HepG2 (cell line): ENCODE data around the gene TMEM9. TPM values are rescaled to one million over a fixed set of nuclear protein-coding genes. Genes with fewer than 3 reads are reported as not detected.

ENCODE experiments used
- ATAC-seq: fragments of 200-7000 bp; cut with Tn5 transposase; 3 replicates; pipeline ENCODE4 v1.9.1; 2020; ENCODE audit warnings: mild to moderate bottlenecking, moderate library complexity
- BruUV-seq: library from RNA; stranded (reverse); fragments of 400-500 nt; replicated peaks from 2 replicates; lab custom pipeline; 2021; lab: Mats Ljungman, UMichigan
- CTCF ChIA-PET: fragments of 300-600 bp; formaldehyde crosslinking; extraction: SDS; loops from one replicate; lab custom pipeline; 2021; ENCODE audit warnings: low total read pairs, inconsistent platforms, low intra/inter-chr PET ratio; lab: Yijun Ruan, JAX
- POLR2A ChIA-PET: fragments of 350-600 bp; sonication (Branson Sonifier 250); formaldehyde crosslinking; loops from one replicate; lab custom pipeline; 2020; ENCODE audit warnings: antibody characterized with exemption, inconsistent platforms; lab: Yijun Ruan, JAX
- DNase-seq: peaks from one replicate; pipeline ENCODE4 v3.0.0-alpha.2; 2015; ENCODE audit warnings: low spot score
- FAIRE-seq: peaks from 3 replicates; lab custom pipeline; 2011; peaks lifted over from hg19 to GRCh38; lab: Jason Lieb, UNC
- H2AFZ ChIP-seq: one replicate; pipeline ENCODE4 v1.6.1; 2011; ENCODE audit warnings: low read length, inconsistent platforms
- H3K27ac ChIP-seq: fragments of 300-600 bp; 3 replicates; pipeline ENCODE4 v1.8.0; 2011; ENCODE audit warnings: mixed run types, mild to moderate bottlenecking, mixed read lengths, low read length, inconsistent platforms; ENCODE audit not compliant: insufficient read depth; ENCODE audit errors: extremely low read length
- H3K27me3 ChIP-seq, 2 experiments: fragments of 200-600 bp in 1 of 2; 2 replicates in 1 of 2; 3 replicates in 1 of 2; pipeline versions ENCODE4 v1.6.0 to v1.8.0; 2011; ENCODE audit warnings: low read length in 2 of 2, mild to moderate bottlenecking in 2 of 2, moderate library complexity in 2 of 2, inconsistent platforms in 1 of 2; ENCODE audit not compliant: insufficient read depth in 2 of 2, control insufficient read depth in 1 of 2
- H3K36me3 ChIP-seq, 2 experiments: fragments of 200-600 bp in 1 of 2; replicated peaks in 1 of 2; 2 replicates in 1 of 2; 3 replicates in 1 of 2; pipeline versions ENCODE4 v1.5.1 to v1.8.0; 2011; ENCODE audit warnings: low read length in 2 of 2, inconsistent platforms in 1 of 2; ENCODE audit not compliant: insufficient read depth in 2 of 2, control insufficient read depth in 1 of 2
- H3K4me1 ChIP-seq: 2 replicates; pipeline ENCODE4 v1.5.1; 2012; ENCODE audit warnings: low read length, inconsistent platforms; ENCODE audit not compliant: insufficient read depth
- H3K4me2 ChIP-seq: 2 replicates; pipeline ENCODE4 v1.6.0; 2011; ENCODE audit warnings: low read depth, low read length, inconsistent platforms
- H3K4me3 ChIP-seq, 3 experiments: fragments of 200-600 bp in 1 of 3; sonication (generic), shearing (Covaris generic) in 1 of 3; replicated peaks in 1 of 3; 2 replicates each; pipeline ENCODE4 v1.5.1; 2011 to 2016; ENCODE audit warnings: low read length in 3 of 3, inconsistent platforms in 2 of 3, low read depth in 2 of 3, mild to moderate bottlenecking in 2 of 3, control low read depth in 1 of 3, mixed read lengths in 1 of 3; ENCODE audit not compliant: insufficient read depth in 1 of 3
- H3K79me2 ChIP-seq: one replicate; pipeline ENCODE4 v1.6.1; 2011; ENCODE audit warnings: low read length, inconsistent platforms; ENCODE audit not compliant: insufficient read depth
- H3K9ac ChIP-seq: 2 replicates; pipeline ENCODE4 v1.6.0; 2011; ENCODE audit warnings: mild to moderate bottlenecking, low read depth, low read length, inconsistent platforms; ENCODE audit not compliant: insufficient read depth
- H3K9me3 ChIP-seq: 2 replicates; pipeline ENCODE4 v1.5.1; 2012; ENCODE audit warnings: mild to moderate bottlenecking, low read length
- H4K20me1 ChIP-seq: 2 replicates; pipeline ENCODE4 v1.6.0; 2011; ENCODE audit warnings: inconsistent platforms, mild to moderate bottlenecking, low read length, moderate library complexity; ENCODE audit not compliant: insufficient read depth
- ARNT2 ChIP-seq: sonication (generic); formaldehyde crosslinking; IDR thresholded peaks from 2 replicates; pipeline ENCODE4 v1.8.0; 2022; ENCODE audit warnings: mild to moderate bottlenecking, low read depth, missing genetic modification reagents, moderate library complexity
- FOXA3 ChIP-seq: IDR thresholded peaks from 2 replicates; pipeline ENCODE4 v1.6.1; 2016; ENCODE audit warnings: missing genetic modification reagents, missing compliant biosample characterization
- FOXP4 ChIP-seq: sonication (generic); formaldehyde crosslinking; IDR thresholded peaks from 2 replicates; pipeline ENCODE4 v1.4.0; 2020; ENCODE audit warnings: missing genetic modification reagents
- GABPB1 ChIP-seq: IDR thresholded peaks from 2 replicates; pipeline ENCODE4 v1.6.1; 2016; ENCODE audit warnings: mild to moderate bottlenecking, missing genetic modification reagents, moderate library complexity, missing compliant biosample characterization
- HMGA1 ChIP-seq: sonication (generic); formaldehyde crosslinking; conservative IDR thresholded peaks from 2 replicates; pipeline ENCODE4 v1.4.0; 2020; ENCODE audit warnings: missing genetic modification reagents
- HNF4G ChIP-seq, 2 experiments: sonication (generic) in 1 of 2; formaldehyde crosslinking in 1 of 2; IDR thresholded peaks; 2 replicates each; pipeline versions ENCODE4 v1.4.0 to v1.6.1; 2011 to 2020; ENCODE audit warnings: borderline replicate concordance in 2 of 2, low read depth in 2 of 2, mild to moderate bottlenecking in 2 of 2, low read length in 1 of 2, missing genetic modification reagents in 1 of 2, moderate library complexity in 1 of 2
- HNRNPUL1 ChIP-seq: fragments of 200-400 bp; formaldehyde crosslinking; IDR thresholded peaks from 2 replicates; pipeline ENCODE4 v1.6.1; 2017; ENCODE audit warnings: low read depth, mild to moderate bottlenecking, low read length, moderate library complexity
- HOXA5 ChIP-seq: sonication (generic); formaldehyde crosslinking; IDR thresholded peaks from 2 replicates; pipeline ENCODE4 v1.4.0; 2020; ENCODE audit warnings: missing genetic modification reagents
- PHF21A ChIP-seq: sonication (generic); formaldehyde crosslinking; IDR thresholded peaks from 2 replicates; pipeline ENCODE4 v1.5.0; 2020; ENCODE audit warnings: mild to moderate bottlenecking, missing genetic modification reagents
- SKI ChIP-seq: fragments of 450-650 bp; IDR thresholded peaks from one replicate; pipeline ENCODE4 v1.6.1; 2018; ENCODE audit warnings: mild to moderate bottlenecking; ENCODE audit not compliant: partially characterized antibody
- ZBTB20 ChIP-seq: sonication (generic); formaldehyde crosslinking; IDR thresholded peaks from 2 replicates; pipeline ENCODE4 v1.8.1; 2023; ENCODE audit warnings: missing genetic modification reagents, low read depth, mild to moderate bottlenecking, borderline replicate concordance
- ZBTB7A ChIP-seq: sonication (generic); formaldehyde crosslinking; IDR thresholded peaks from 2 replicates; pipeline ENCODE4 v1.8.0; 2022; ENCODE audit warnings: mild to moderate bottlenecking, missing genetic modification reagents
- ZNF17 ChIP-seq: sonication (generic); formaldehyde crosslinking; IDR thresholded peaks from 2 replicates; pipeline ENCODE4 v1.5.0; 2020; ENCODE audit warnings: mild to moderate bottlenecking, missing genetic modification reagents
- ZNF331 ChIP-seq: sonication (generic); formaldehyde crosslinking; IDR thresholded peaks from 2 replicates; pipeline ENCODE4 v1.4.0; 2020; ENCODE audit warnings: missing genetic modification reagents
- ZNF564 ChIP-seq: sonication (generic); formaldehyde crosslinking; IDR thresholded peaks from 2 replicates; pipeline ENCODE4 v1.8.1; 2023; ENCODE audit warnings: mild to moderate bottlenecking, missing genetic modification reagents
- ZNF616 ChIP-seq: sonication (generic); formaldehyde crosslinking; IDR thresholded peaks from 2 replicates; pipeline ENCODE4 v1.5.0; 2020; ENCODE audit warnings: low read depth, mild to moderate bottlenecking, missing genetic modification reagents
- ZNF891 ChIP-seq: sonication (generic); formaldehyde crosslinking; IDR thresholded peaks from 2 replicates; pipeline ENCODE4 v1.5.0; 2020; ENCODE audit warnings: mild to moderate bottlenecking, missing genetic modification reagents
- WGBS: methylation state at CpG from one replicate; pipeline ENCODE4 v1.1.6; 2017; ENCODE audit warnings: low lambda C conversion rate; 5-methylcytosine and 5-hydroxymethylcytosine counted together
- in situ Hi-C: cut with HindIII; loops from 2 replicates; pipeline ENCODE4 v1.10.0; 2017; ENCODE audit warnings: low pct_unique_long_range_greater_than_20kb; ENCODE audit not compliant: extremely low pct_ligation_motif_present
- intact Hi-C: fragments of 100-400 bp; cut with micrococcal nuclease; formaldehyde crosslinking; loops from one replicate; pipeline ENCODE4 v1.10.0; 2022; ENCODE audit not compliant: unreplicated experiment
- polyA plus RNA-seq, 8 experiments: library from polyadenylated mRNA; depleted of rRNA in 3 of 8; stranded (reverse) in 7 of 8; unstranded in 1 of 8; fragments of >200 nt; fragmentation: Illumina TruSeq in 4 of 8; extraction: Trizol in 4 of 8; gene quantifications; 2 replicates each; pipeline versions ENCODE4 v1.2.1 to v1.2.3, GENCODE V29; 2011 to 2016; ENCODE audit warnings: low read depth in 4 of 8, missing spikeins in 1 of 8, mixed read lengths in 1 of 8; ENCODE audit not compliant: insufficient read depth in 1 of 8
- total RNA-seq, 5 experiments: library from RNA; depleted of rRNA; stranded (reverse); fragments of >200 nt; fragmentation: Illumina TruSeq; extraction: Trizol; gene quantifications; 2 replicates each; pipeline ENCODE4 v1.2.3, GENCODE V29; 2016; ENCODE audit warnings: low read depth in 1 of 5

TMEM9 gene
- total and polyA plus RNA-seq, 2 of the 13 experiments (the other 11 are each of a cell fraction or from before 2014, with no cell fraction given): 60.9 to 102 TPM

- Histone ChIP-seq H4K20me1 (no peaks in the 10 kb centered on the region), H3K36me3 (no peaks in the 10 kb centered on the region), H3K4me3 (no peak overlapping the region), H3K4me1 (peaks cover 47% of the 10 kb centered on the region), H3K79me2 (no peaks in the 10 kb centered on the region), H3K9ac (no peak overlapping the region), H3K4me2 (no peak overlapping the region), H3K27me3 (peaks cover 0 to 21% of the 10 kb centered on the region in 2 experiments; a peak in 1 of 5 replicates), H3K27ac (no peak overlapping the region), H3K9me3 (no peaks in the 10 kb centered on the region), H2AFZ (no peak overlapping the region)
- CTCF ChIA-PET: no interaction called here
- no peak for DNase-seq
- POLR2A ChIA-PET: no interaction called here
- ATAC-seq: no peak
- no peak for FAIRE-seq
- 52% methylated on average over 3 of the region's 3 CpGs for WGBS
- TF ChIP-seq ZNF331 (CRISPR knock-in tag) (no peak), ZNF564 (CRISPR knock-in tag) (peak; percentile 71)
- intact Hi-C loops (no loop called here), in situ Hi-C loops (no loop called here)
- no TSS peak for BruUV-seq
Observed at GRCh38 chr1:201178718-201179117, 24.4 kb upstream of the TMEM9 start.

- peaks cover 65% of the 10 kb centered on the region for H3K4me1 ChIP-seq
- H3K9me3 ChIP-seq: no peaks in the 10 kb centered on the region
- DNase-seq (no peak), ATAC-seq (peak; percentile 19; the same call in 1 of the 3 replicates), FAIRE-seq (no peak)
- no peak overlapping the region for H2AFZ ChIP-seq
- H3K36me3 ChIP-seq: no peaks in the 10 kb centered on the region
- H3K4me3 ChIP-seq: no peak overlapping the region
- POLR2A ChIA-PET: no interaction called here
- no peaks in the 10 kb centered on the region for H4K20me1 ChIP-seq
- no peak overlapping the region for H3K4me2 ChIP-seq
- intact Hi-C loops: no loop called here
- no TSS peak for BruUV-seq
- H3K27me3 ChIP-seq: peaks cover 0 to 18% of the 10 kb centered on the region in 2 experiments; a peak in 1 of 5 replicates
- in situ Hi-C loops: no loop called here
- WGBS: 4% methylated on average over 2 of the region's 2 CpGs
- H3K79me2 ChIP-seq: no peaks in the 10 kb centered on the region
- CTCF ChIA-PET: no interaction called here
- H3K27ac ChIP-seq: no peak overlapping the region
- H3K9ac ChIP-seq: no peak overlapping the region
- TF ChIP-seq FOXA3 (CRISPR knock-in tag) (no peak), HOXA5 (CRISPR knock-in tag) (no peak), GABPB1 (no peak), SKI (no peak), ZNF891 (CRISPR knock-in tag) (no peak), PHF21A (no peak), FOXP4 (no peak), ZBTB20 (no peak), HMGA1 (CRISPR knock-in tag) (no peak), ARNT2 (CRISPR knock-in tag) (no peak), ZBTB7A (CRISPR knock-in tag) (no peak), HNF4G (IDR thresholded peaks at IDR 0.05; ENCODE audit: borderline replicate concordance, low read depth, low read length) (no peak), HNF4G (CRISPR knock-in tag; IDR thresholded peaks at IDR 0.05; ENCODE audit: borderline replicate concordance, low read depth) (no peak), HNRNPUL1 (no peak), ZNF616 (CRISPR knock-in tag) (no peak), ZNF17 (CRISPR knock-in tag) (no peak)
Observed at GRCh38 chr1:201176940-201177339, 22.7 kb upstream of the TMEM9 start.
